Aorta (tissue), 5 donors: ENCODE data around the gene SLC44A1. TPM values are rescaled to one million over a fixed set of nuclear protein-coding genes. Genes with fewer than 3 reads are reported as not detected.

Experiments
- ATAC-seq: fragments of 200-7000 bp; cut with Tn5 transposase; one replicate; pipeline ENCODE4 v1.9.1; 2022; ENCODE audit warnings: moderate library complexity; ENCODE audit not compliant: low FRiP score
- DNase-seq, 2 donors: peaks; one replicate each; pipeline ENCODE4 v3.0.0-alpha.2; 2020
- H3K27ac ChIP-seq, 2 donors: one replicate each; pipeline ENCODE4 v1.5.1; 2013; ENCODE audit warnings: low read length in 2 of 2, mild to moderate bottlenecking in 2 of 2, moderate library complexity in 2 of 2, control low read depth in 1 of 2, inconsistent platforms in 1 of 2, low read depth in 1 of 2
- H3K27me3 ChIP-seq, 2 donors: one replicate each; pipeline ENCODE4 v1.6.1; 2013; ENCODE audit warnings: control low read depth in 1 of 2, low read length in 1 of 2, mild to moderate bottlenecking in 1 of 2, moderate library complexity in 1 of 2; ENCODE audit not compliant: insufficient read depth in 2 of 2, control insufficient read depth in 1 of 2
- H3K36me3 ChIP-seq, 2 donors: one replicate each; pipeline ENCODE4 v1.6.1; 2013; ENCODE audit warnings: control low read depth in 1 of 2, low read length in 1 of 2, mild to moderate bottlenecking in 1 of 2; ENCODE audit not compliant: insufficient read depth in 2 of 2, control insufficient read depth in 1 of 2
- H3K4me1 ChIP-seq, 2 donors: one replicate each; pipeline ENCODE4 v1.6.1; 2013; ENCODE audit warnings: low read length in 2 of 2, control low read depth in 1 of 2, mild to moderate bottlenecking in 1 of 2, moderate library complexity in 1 of 2; ENCODE audit not compliant: insufficient read depth in 2 of 2, control insufficient read depth in 1 of 2
- H3K4me3 ChIP-seq, 2 donors: one replicate each; pipeline ENCODE4 v1.5.1; 2013; ENCODE audit warnings: low read length in 2 of 2, control low read depth in 1 of 2, mild to moderate bottlenecking in 1 of 2
- H3K9me3 ChIP-seq: one replicate; pipeline ENCODE4 v1.6.1; 2013; ENCODE audit warnings: mild to moderate bottlenecking, low read length; ENCODE audit not compliant: control insufficient read depth
- WGBS, 2 donors: extraction: QIAGEN DNeasy Blood & Tissue Kit; methylation state at CpG; one replicate each; pipeline ENCODE4 v1.1.7; 2013; 5-methylcytosine and 5-hydroxymethylcytosine counted together
- intact Hi-C, 2 donors: fragments of 100-400 bp; cut with DNase I; formaldehyde crosslinking; loops; one replicate each; pipeline versions ENCODE4 v1.14.2 to v1.15.0; 2022
- polyA plus RNA-seq, 2 donors: library from polyadenylated mRNA; stranded (reverse); fragments of 200-250 nt; gene quantifications; one replicate each; pipeline ENCODE4 v1.2.3, GENCODE V29; 2013
- total RNA-seq, 2 donors: library from RNA; stranded (reverse); fragmentation: NEBNext Ultra II Directional; extraction: Animal tissue kit (Norgen Biotek cat#: 25700); gene quantifications; one replicate each; pipeline ENCODE4 v1.2.1, GENCODE V29; 2021
- donor health status: healthy with polysubstance abuse.
- donor health status: Bipolar disorder and iron deficiency.
- donor health status: DM: no; HTN: no; CAD: no.
- donor health status: DM: no; HTN: no; CAD: no.
- donor health status: DM: yes; HTN: yes; CAD: no.

The SLC44A1 gene
- total and polyA plus RNA-seq, 4 donors = 11.4 to 46.6 (median 30.4) TPM

DNA sequence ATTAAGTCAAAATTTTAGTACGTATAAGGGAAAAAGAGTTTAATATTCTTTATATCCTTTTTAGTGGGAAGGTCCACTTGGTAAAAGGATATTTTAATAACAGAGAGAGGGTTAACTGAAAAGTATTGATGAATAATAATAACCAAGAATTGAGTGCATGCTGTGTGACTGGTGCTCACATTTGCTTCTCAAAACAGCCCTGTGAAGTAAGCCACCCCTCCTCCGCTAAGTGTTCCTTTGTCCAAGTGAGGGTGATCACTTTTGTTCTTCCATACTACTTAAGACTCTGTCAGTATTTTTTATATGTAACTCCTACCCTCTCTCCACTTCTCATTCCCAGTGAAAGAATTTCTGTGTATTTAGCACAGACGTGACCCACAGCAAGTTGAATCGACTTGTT lies 51.5 kb downstream of the SLC44A1 start:
- no peak for DNase-seq
- intact Hi-C loops = no loop called here
- H3K9me3 ChIP-seq = no peaks in the 10 kb centered on the region
- peaks cover 0 to 2% of the 10 kb centered on the region in 2 donors for H3K36me3 ChIP-seq
- H3K27me3 ChIP-seq = no peaks in the 10 kb centered on the region
- peaks cover 0 to 6% of the 10 kb centered on the region in 2 donors for H3K4me1 ChIP-seq
- H3K4me3 ChIP-seq = no peak overlapping the region
- ATAC-seq = no peak
- 73 to 74% methylated on average over 4 of the region's 4 CpGs for WGBS, 2 donors
- no peak overlapping the region for H3K27ac ChIP-seq

DNA sequence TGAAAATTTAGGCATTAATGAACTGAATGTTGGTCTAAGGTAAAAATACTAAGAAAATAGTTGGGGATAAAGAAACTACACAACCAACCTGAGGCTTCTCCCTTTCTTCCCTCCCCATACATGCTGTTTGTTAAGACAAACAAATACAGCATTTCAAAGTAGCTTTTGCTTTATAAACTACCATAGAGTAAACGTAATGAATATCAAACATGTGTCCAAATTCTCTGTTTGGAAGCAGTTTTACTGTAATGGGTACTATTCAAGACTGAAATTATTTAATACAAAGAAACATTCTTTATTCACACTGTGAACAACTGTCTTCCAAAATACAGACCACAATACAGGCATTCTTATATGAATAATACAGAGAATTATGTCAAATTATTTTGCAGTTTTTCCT lies 52.0 kb downstream of the SLC44A1 start:
- DNase-seq = no peak
- intact Hi-C loops = no loop called here
- H3K27ac ChIP-seq = no peak overlapping the region
- no peaks in the 10 kb centered on the region for H3K27me3 ChIP-seq
- peaks cover 0 to 6% of the 10 kb centered on the region in 2 donors for H3K4me1 ChIP-seq
- ATAC-seq = no peak
- H3K9me3 ChIP-seq = no peaks in the 10 kb centered on the region
- H3K36me3 ChIP-seq = peaks cover 0 to 2% of the 10 kb centered on the region in 2 donors
- WGBS, 2 donors = 59 to 69% methylated on average over 1 of the region's 1 CpG
- H3K4me3 ChIP-seq = no peak overlapping the region

DNA sequence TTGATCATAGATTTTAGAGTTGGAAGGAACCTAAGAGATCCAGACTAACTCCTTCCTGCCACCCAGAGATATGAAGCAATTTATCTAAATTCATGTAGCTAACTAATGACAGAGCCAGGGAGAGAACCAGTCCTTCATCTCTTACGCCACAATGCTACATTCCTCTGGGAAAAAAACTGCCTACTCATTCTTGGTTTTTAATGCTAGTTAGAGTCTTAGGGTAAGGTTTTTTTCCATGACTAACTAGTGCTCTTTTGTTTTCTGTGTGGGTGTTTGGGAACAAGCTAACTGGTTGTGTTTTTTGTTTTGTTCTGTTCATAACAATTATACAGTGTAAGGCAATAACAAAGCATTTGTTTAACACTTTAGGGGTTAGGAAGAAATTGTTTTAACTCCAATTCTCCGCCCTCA lies 52.4 kb downstream of the SLC44A1 start:
- no peak overlapping the region for H3K4me3 ChIP-seq
- peak overlapping the region in 1 of 2 donors; percentile 57 for H3K27ac ChIP-seq
- H3K4me1 ChIP-seq = peaks cover 0 to 6% of the 10 kb centered on the region in 2 donors
- H3K27me3 ChIP-seq = no peaks in the 10 kb centered on the region
- ATAC-seq = peak; percentile 69
- intact Hi-C loops = no loop called here
- DNase-seq = no peak
- H3K9me3 ChIP-seq = no peaks in the 10 kb centered on the region
- peaks cover 0 to 2% of the 10 kb centered on the region in 2 donors for H3K36me3 ChIP-seq
- 27 to 45% methylated on average over 2 of the region's 2 CpGs for WGBS, 2 donors

DNA sequence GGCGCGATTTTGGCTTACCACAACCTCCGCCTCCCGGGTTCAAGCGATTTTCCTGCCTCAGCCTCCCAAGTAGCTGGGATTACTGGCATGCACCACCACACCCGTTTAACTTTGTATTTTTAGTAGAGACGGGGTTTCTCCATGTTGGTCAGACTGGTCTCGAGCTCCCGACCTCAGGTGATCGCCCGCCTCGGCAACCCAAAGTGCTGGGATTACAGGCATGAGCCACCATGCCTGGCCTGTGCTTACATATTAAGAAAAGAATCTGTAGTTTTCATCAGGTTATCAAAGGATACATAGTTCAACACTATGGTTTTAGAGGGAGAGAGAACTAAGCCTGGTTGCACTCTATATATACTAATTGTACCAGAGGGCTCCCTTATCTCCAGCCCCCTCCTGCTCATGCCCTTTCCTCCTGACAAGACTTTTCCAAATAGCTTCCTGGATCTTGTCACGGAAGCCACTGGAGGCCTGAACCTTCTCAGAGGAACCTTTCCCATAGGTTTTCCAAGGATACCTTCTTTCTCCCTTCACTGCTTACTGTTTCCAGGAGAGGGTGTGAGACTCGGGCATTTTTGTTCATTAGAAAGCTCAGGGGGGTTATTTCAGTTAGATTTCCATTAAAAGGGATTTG lies 53.1 kb downstream of the SLC44A1 start:
- Histone ChIP-seq H3K4me1 (peaks cover 0 to 6% of the 10 kb centered on the region in 2 donors), H3K4me3 (no peak overlapping the region), H3K27ac (peak overlapping the region; percentile 35 to 57), H3K9me3 (no peaks in the 10 kb centered on the region), H3K36me3 (peaks cover 0 to 2% of the 10 kb centered on the region in 2 donors), H3K27me3 (no peaks in the 10 kb centered on the region)
- DNase-seq = no peak
- 93 to 94% methylated on average over 14 of the region's 14 CpGs for WGBS, 2 donors
- ATAC-seq = no peak
- intact Hi-C loops = loop anchor here in 1 of 2 donors (2.0 kb wide), 1 partner anchor 53 kb away; the partner anchor contains the start of gene SLC44A1

DNA sequence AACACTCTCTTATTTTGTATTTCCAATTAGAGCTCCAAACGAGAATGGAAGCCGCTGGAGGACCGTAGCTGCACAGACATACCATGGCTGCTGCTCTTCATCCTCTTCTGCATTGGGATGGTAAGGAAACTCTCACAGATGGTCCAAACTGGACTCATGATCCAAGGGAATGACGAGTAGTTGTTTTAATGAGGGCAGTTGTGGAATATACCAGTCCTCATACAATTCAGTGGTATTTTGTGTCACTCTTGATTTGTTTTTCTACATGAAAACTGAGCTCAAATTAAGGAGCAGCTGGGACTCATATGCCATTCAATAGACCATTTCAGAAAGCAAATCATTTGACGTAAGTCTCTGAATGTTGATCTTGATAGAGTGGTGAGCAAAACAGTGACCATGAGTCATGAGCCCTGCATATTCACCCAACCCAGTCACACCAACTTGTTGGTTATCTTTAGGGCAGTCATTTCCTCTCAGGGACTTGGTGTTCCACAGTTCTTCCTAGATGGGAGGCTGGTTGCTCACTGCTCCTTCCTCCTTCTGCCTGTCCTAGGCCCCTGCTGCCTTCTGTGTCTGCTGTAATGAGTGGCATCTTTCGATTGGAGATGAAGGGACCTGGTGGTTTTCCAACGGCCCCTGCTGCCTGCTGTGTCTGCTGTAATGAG lies 54.9 kb downstream of the SLC44A1 start:
- DNase-seq (peak in 1 of 2 donors; percentile 47), ATAC-seq (peak; percentile 72)
- intact Hi-C loops = loop anchor here in 1 of 2 donors (2.0 kb wide), 1 partner anchor 55 kb away; the partner anchor contains the start of gene SLC44A1
- Histone ChIP-seq H3K4me1 (peaks cover 0 to 6% of the 10 kb centered on the region in 2 donors), H3K27ac (peak overlapping the region; percentile 9 to 82), H3K9me3 (no peaks in the 10 kb centered on the region), H3K4me3 (no peak overlapping the region), H3K36me3 (peaks cover 0 to 2% of the 10 kb centered on the region in 2 donors), H3K27me3 (no peaks in the 10 kb centered on the region)
- WGBS, 2 donors = 79% methylated on average over 7 of the region's 7 CpGs

DNA sequence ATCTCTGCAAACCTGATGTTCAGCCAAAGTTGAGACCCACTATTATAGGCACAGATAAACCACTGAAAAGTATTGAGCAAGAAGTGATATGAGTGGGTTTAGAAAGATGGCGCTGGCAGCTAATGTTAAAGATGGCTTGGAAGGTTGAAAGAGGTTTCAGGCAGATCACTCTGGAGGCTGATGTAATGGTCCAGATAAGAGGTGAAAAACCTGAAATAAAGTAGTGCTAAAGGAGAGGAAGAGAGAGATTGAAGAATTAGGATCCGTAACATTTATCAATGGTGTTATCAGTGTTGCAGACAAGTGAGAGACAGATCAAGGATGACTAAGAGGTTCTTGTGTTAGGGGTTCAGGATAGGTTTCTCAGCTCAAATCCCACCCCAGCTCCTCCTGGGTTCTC lies 58.3 kb downstream of the SLC44A1 start:
- peaks cover 0 to 2% of the 10 kb centered on the region in 2 donors for H3K36me3 ChIP-seq
- no peaks in the 10 kb centered on the region for H3K9me3 ChIP-seq
- intact Hi-C loops = no loop called here
- H3K4me1 ChIP-seq = peaks cover 0 to 6% of the 10 kb centered on the region in 2 donors
- no peak overlapping the region for H3K27ac ChIP-seq
- WGBS, 2 donors = 96 to 99% methylated on average over 2 of the region's 2 CpGs
- ATAC-seq (no peak), DNase-seq (no peak)
- H3K4me3 ChIP-seq = no peak overlapping the region
- no peaks in the 10 kb centered on the region for H3K27me3 ChIP-seq

DNA sequence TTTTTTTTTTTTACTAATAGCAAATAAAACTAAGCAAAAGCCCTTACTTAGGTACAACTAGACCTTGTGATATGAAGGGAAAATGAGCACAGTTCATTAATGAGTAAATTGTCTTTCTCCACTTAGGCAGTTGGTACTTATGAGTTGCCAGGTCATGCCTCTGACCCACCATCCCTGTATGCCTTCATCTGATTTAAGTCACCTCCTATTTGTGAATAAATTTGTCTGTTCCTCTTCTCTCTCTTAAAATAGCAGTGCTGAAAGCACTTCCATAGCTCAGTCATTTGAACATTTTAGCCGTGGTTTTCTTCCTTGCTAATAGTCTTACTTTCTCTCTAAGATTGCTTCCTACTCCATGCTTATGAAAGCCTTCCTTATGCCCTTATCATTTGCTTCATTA lies 61.4 kb downstream of the SLC44A1 start:
- intact Hi-C loops = no loop called here
- DNase-seq (no peak), ATAC-seq (no peak)
- no peak overlapping the region for H3K4me3 ChIP-seq
- H3K4me1 ChIP-seq = peaks cover 0 to 2% of the 10 kb centered on the region in 2 donors
- no peaks in the 10 kb centered on the region for H3K27me3 ChIP-seq
- H3K36me3 ChIP-seq = no peaks in the 10 kb centered on the region
- no peak overlapping the region for H3K27ac ChIP-seq
- H3K9me3 ChIP-seq = no peaks in the 10 kb centered on the region
- 61% methylated on average over 1 of the region's 1 CpG for WGBS, 2 donors

DNA sequence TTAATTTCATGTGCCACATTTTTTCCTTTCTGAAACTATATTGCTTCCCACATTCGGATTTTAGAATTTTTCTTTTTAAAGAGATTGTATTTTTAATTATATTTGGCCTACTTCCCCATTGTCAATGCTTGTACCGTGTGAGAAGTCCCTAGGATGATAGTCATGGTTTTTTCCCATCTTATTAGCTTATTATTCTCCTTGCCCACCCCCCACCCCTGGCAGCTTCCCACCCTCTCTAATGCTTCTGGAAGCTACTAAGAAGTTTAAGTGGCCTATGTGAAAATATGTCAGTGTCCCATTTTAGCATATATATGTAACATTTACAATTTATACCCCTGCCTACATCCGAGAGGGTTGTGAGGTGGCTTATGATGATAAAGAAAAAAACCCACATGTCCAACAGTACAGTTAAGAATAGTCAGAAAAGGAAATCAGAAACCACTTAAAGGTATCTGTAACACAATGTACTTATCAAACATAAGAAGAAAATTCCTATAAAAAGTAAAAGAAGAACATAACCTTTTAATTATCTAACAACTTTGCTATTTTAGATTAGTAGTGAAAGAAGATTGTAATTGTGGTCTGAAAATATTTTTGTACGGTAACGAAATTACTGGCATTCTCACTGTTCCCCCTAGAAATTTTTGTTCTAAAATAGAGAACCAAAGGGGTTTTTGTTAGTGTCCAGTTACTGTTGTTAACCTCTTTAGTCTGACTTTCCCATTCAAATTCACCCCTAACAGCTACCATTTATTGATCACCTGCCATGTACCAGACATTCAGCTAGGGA lies 62.1 kb downstream of the SLC44A1 start:
- Histone ChIP-seq H3K36me3 (no peaks in the 10 kb centered on the region), H3K27ac (no peak overlapping the region), H3K9me3 (no peaks in the 10 kb centered on the region), H3K27me3 (no peaks in the 10 kb centered on the region), H3K4me1 (peaks cover 0 to 2% of the 10 kb centered on the region in 2 donors), H3K4me3 (no peak overlapping the region)
- ATAC-seq = no peak
- WGBS, 2 donors = 88 to 91% methylated on average over 5 of the region's 5 CpGs
- DNase-seq = no peak
- intact Hi-C loops = no loop called here
